HepG2 (cell line): ENCODE results near the gene SVOPL. TPM values are rescaled to one million over a fixed set of nuclear protein-coding genes. Genes with fewer than 3 reads are reported as not detected.

Source experiments
- ATAC-seq: fragments of 200-7000 bp; cut with Tn5 transposase; 3 replicates; pipeline ENCODE4 v1.9.1; 2020; ENCODE audit warnings: mild to moderate bottlenecking, moderate library complexity
- BruUV-seq: library from RNA; stranded (reverse); fragments of 400-500 nt; replicated peaks from 2 replicates; lab custom pipeline; 2021; lab: Mats Ljungman, UMichigan
- CTCF ChIA-PET: fragments of 300-600 bp; formaldehyde crosslinking; extraction: SDS; loops from one replicate; lab custom pipeline; 2021; ENCODE audit warnings: low total read pairs, inconsistent platforms, low intra/inter-chr PET ratio; lab: Yijun Ruan, JAX
- POLR2A ChIA-PET: fragments of 350-600 bp; sonication (Branson Sonifier 250); formaldehyde crosslinking; loops from one replicate; lab custom pipeline; 2020; ENCODE audit warnings: antibody characterized with exemption, inconsistent platforms; lab: Yijun Ruan, JAX
- DNase-seq: peaks from one replicate; pipeline ENCODE4 v3.0.0-alpha.2; 2015; ENCODE audit warnings: low spot score
- FAIRE-seq: peaks from 3 replicates; lab custom pipeline; 2011; peaks lifted over from hg19 to GRCh38; lab: Jason Lieb, UNC
- H2AFZ ChIP-seq: one replicate; pipeline ENCODE4 v1.6.1; 2011; ENCODE audit warnings: low read length, inconsistent platforms
- H3K27ac ChIP-seq: fragments of 300-600 bp; 3 replicates; pipeline ENCODE4 v1.8.0; 2011; ENCODE audit warnings: mixed run types, mild to moderate bottlenecking, mixed read lengths, low read length, inconsistent platforms; ENCODE audit not compliant: insufficient read depth; ENCODE audit errors: extremely low read length
- H3K27me3 ChIP-seq, 2 experiments: fragments of 200-600 bp in 1 of 2; 2 replicates in 1 of 2; 3 replicates in 1 of 2; pipeline versions ENCODE4 v1.6.0 to v1.8.0; 2011; ENCODE audit warnings: low read length in 2 of 2, mild to moderate bottlenecking in 2 of 2, moderate library complexity in 2 of 2, inconsistent platforms in 1 of 2; ENCODE audit not compliant: insufficient read depth in 2 of 2, control insufficient read depth in 1 of 2
- H3K36me3 ChIP-seq, 2 experiments: fragments of 200-600 bp in 1 of 2; replicated peaks in 1 of 2; 2 replicates in 1 of 2; 3 replicates in 1 of 2; pipeline versions ENCODE4 v1.5.1 to v1.8.0; 2011; ENCODE audit warnings: low read length in 2 of 2, inconsistent platforms in 1 of 2; ENCODE audit not compliant: insufficient read depth in 2 of 2, control insufficient read depth in 1 of 2
- H3K4me1 ChIP-seq: 2 replicates; pipeline ENCODE4 v1.5.1; 2012; ENCODE audit warnings: low read length, inconsistent platforms; ENCODE audit not compliant: insufficient read depth
- H3K4me2 ChIP-seq: 2 replicates; pipeline ENCODE4 v1.6.0; 2011; ENCODE audit warnings: low read depth, low read length, inconsistent platforms
- H3K4me3 ChIP-seq, 3 experiments: fragments of 200-600 bp in 1 of 3; sonication (generic), shearing (Covaris generic) in 1 of 3; replicated peaks in 1 of 3; 2 replicates each; pipeline ENCODE4 v1.5.1; 2011 to 2016; ENCODE audit warnings: low read length in 3 of 3, inconsistent platforms in 2 of 3, low read depth in 2 of 3, mild to moderate bottlenecking in 2 of 3, control low read depth in 1 of 3, mixed read lengths in 1 of 3; ENCODE audit not compliant: insufficient read depth in 1 of 3
- H3K79me2 ChIP-seq: one replicate; pipeline ENCODE4 v1.6.1; 2011; ENCODE audit warnings: low read length, inconsistent platforms; ENCODE audit not compliant: insufficient read depth
- H3K9ac ChIP-seq: 2 replicates; pipeline ENCODE4 v1.6.0; 2011; ENCODE audit warnings: mild to moderate bottlenecking, low read depth, low read length, inconsistent platforms; ENCODE audit not compliant: insufficient read depth
- H3K9me3 ChIP-seq: 2 replicates; pipeline ENCODE4 v1.5.1; 2012; ENCODE audit warnings: mild to moderate bottlenecking, low read length
- H4K20me1 ChIP-seq: 2 replicates; pipeline ENCODE4 v1.6.0; 2011; ENCODE audit warnings: inconsistent platforms, mild to moderate bottlenecking, low read length, moderate library complexity; ENCODE audit not compliant: insufficient read depth
- AGO2 ChIP-seq: fragments of 200-400 bp; formaldehyde crosslinking; optimal IDR thresholded peaks from 2 replicates; pipeline ENCODE3; 2017; ENCODE audit warnings: mild to moderate bottlenecking, low read depth, low read length, moderate library complexity
- RBM22 ChIP-seq: fragments of 200-400 bp; formaldehyde crosslinking; optimal IDR thresholded peaks from 2 replicates; pipeline ENCODE3; 2017; ENCODE audit warnings: mild to moderate bottlenecking, low read length, moderate library complexity
- SOX13 ChIP-seq, 3 experiments: fragments of 450-650 bp in 1 of 3; sonication (generic) in 1 of 3; formaldehyde crosslinking in 1 of 3; IDR thresholded peaks in 2 of 3; conservative IDR thresholded peaks in 1 of 3; 2 replicates each; pipeline versions ENCODE4 v1.5.0 to v1.6.1; 2016 to 2020; ENCODE audit warnings: antibody characterized with exemption in 1 of 3, mild to moderate bottlenecking in 1 of 3, missing compliant biosample characterization in 1 of 3, missing genetic modification reagents in 1 of 3, moderate library complexity in 1 of 3
- THAP9 ChIP-seq: sonication (generic); formaldehyde crosslinking; IDR thresholded peaks from 2 replicates; pipeline ENCODE4; 2020; ENCODE audit warnings: missing genetic modification reagents, mild to moderate bottlenecking, borderline replicate concordance
- TSC22D2 ChIP-seq: sonication (generic); formaldehyde crosslinking; IDR thresholded peaks from 2 replicates; pipeline ENCODE4 v1.5.1; 2020; ENCODE audit warnings: missing genetic modification reagents, mild to moderate bottlenecking, borderline replicate concordance
- ZNF264 ChIP-seq: sonication (generic); formaldehyde crosslinking; IDR thresholded peaks from 2 replicates; pipeline ENCODE4 v1.4.0; 2020; ENCODE audit warnings: missing genetic modification reagents
- ZNF75D ChIP-seq: sonication (generic); formaldehyde crosslinking; IDR thresholded peaks from 2 replicates; pipeline ENCODE4 v1.8.1; 2023; ENCODE audit warnings: missing genetic modification reagents, mild to moderate bottlenecking, borderline replicate concordance
- WGBS: methylation state at CpG from one replicate; pipeline ENCODE4 v1.1.6; 2017; ENCODE audit warnings: low lambda C conversion rate; 5-methylcytosine and 5-hydroxymethylcytosine counted together
- in situ Hi-C: cut with HindIII; loops from 2 replicates; pipeline ENCODE4 v1.10.0; 2017; ENCODE audit warnings: low pct_unique_long_range_greater_than_20kb; ENCODE audit not compliant: extremely low pct_ligation_motif_present
- intact Hi-C: fragments of 100-400 bp; cut with micrococcal nuclease; formaldehyde crosslinking; loops from one replicate; pipeline ENCODE4 v1.10.0; 2022; ENCODE audit not compliant: unreplicated experiment
- polyA plus RNA-seq, 8 experiments: library from polyadenylated mRNA; depleted of rRNA in 3 of 8; stranded (reverse) in 7 of 8; unstranded in 1 of 8; fragments of >200 nt; fragmentation: Illumina TruSeq in 4 of 8; extraction: Trizol in 4 of 8; gene quantifications; 2 replicates each; pipeline versions ENCODE4 v1.2.1 to v1.2.3, GENCODE V29; 2011 to 2016; ENCODE audit warnings: low read depth in 4 of 8, missing spikeins in 1 of 8, mixed read lengths in 1 of 8; ENCODE audit not compliant: insufficient read depth in 1 of 8
- total RNA-seq, 5 experiments: library from RNA; depleted of rRNA; stranded (reverse); fragments of >200 nt; fragmentation: Illumina TruSeq; extraction: Trizol; gene quantifications; 2 replicates each; pipeline ENCODE4 v1.2.3, GENCODE V29; 2016; ENCODE audit warnings: low read depth in 1 of 5
- TF ChIP-seq, protein P1 (sequence below): fragments of 450-650 bp; IDR thresholded peaks from 2 replicates; pipeline ENCODE4 v1.6.1; 2017; ENCODE audit warnings: mild to moderate bottlenecking
- TF ChIP-seq, protein P2 (sequence below): sonication (generic); formaldehyde crosslinking; IDR thresholded peaks from 2 replicates; pipeline ENCODE4 v1.4.0; 2020; ENCODE audit warnings: missing genetic modification reagents

Gene SVOPL
- total and polyA plus RNA-seq, 2 of the 13 experiments (the other 11 are each of a cell fraction or from before 2014, with no cell fraction given): not detected

DNA sequence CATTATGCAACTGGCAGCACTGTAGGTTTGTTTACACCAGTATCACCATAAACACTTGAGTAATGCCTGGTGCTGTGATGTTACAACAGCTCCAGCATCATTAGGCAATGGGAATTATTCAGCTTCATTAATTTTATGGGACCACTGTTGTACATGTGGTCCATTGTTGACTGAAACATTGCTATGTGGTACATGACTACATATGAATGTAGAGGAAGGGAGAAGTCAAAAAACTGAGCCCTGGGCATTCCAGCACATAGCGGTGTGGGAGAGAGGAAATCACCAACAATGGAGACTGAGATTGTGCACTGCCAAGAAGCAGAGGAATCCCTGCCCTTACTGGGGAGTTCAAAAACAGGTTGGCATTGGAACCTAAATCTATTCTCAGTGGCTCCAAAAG is 152.1 kb downstream of the SVOPL start:
- Histone ChIP-seq H4K20me1 (no peaks in the 10 kb centered on the region; the same call in none of the 2 replicates), H3K4me3 (no peak overlapping the region), H3K27me3 (no peaks in the 10 kb centered on the region), H2AFZ (no peak overlapping the region), H3K4me2 (no peak overlapping the region), H3K27ac (peak overlapping the region; percentile 28), H3K9ac (no peak overlapping the region), H3K36me3 (peaks cover 24 to 88% of the 10 kb centered on the region in 2 experiments), H3K9me3 (no peaks in the 10 kb centered on the region), H3K79me2 (peaks cover 24% of the 10 kb centered on the region), H3K4me1 (0 out of 2 replicates have a peak, but pooled peaks cover 13% of the 10 kb centered on the region)
- TF ChIP-seq RBM22 (peak; percentile 93), ZNF264 (no peak), ZNF75D (no peak)
- 100% methylated on average over 1 of the region's 1 CpG for WGBS
- DNase-seq: no peak
- no TSS peak for BruUV-seq
- FAIRE-seq: no peak
- ChIA-PET POLR2A (no interaction called here), CTCF (no interaction called here)
- in situ Hi-C loops (no loop called here), intact Hi-C loops (no loop called here)
- no peak; the same call in 2 of the 3 replicates for ATAC-seq

GRCh38 chr7:138546829-138547228 is 154.3 kb downstream of the SVOPL start:
- Histone ChIP-seq H3K9me3 (no peaks in the 10 kb centered on the region), H3K36me3 (peaks cover 18 to 86% of the 10 kb centered on the region in 2 experiments), H3K27ac (no peak overlapping the region), H2AFZ (no peak overlapping the region), H3K9ac (no peak overlapping the region), H4K20me1 (no peaks in the 10 kb centered on the region; the same call in none of the 2 replicates), H3K79me2 (peaks cover 30% of the 10 kb centered on the region), H3K4me3 (no peak overlapping the region), H3K4me2 (no peak overlapping the region), H3K4me1 (0 out of 2 replicates have a peak, but pooled peaks cover 13% of the 10 kb centered on the region), H3K27me3 (no peaks in the 10 kb centered on the region)
- intact Hi-C loops (no loop called here), in situ Hi-C loops (no loop called here)
- DNase-seq (no peak), FAIRE-seq (no peak), ATAC-seq (no peak)
- ChIA-PET CTCF (no interaction called here), POLR2A (no interaction called here)
- 93% methylated on average over 2 of the region's 2 CpGs for WGBS
- no TSS peak for BruUV-seq
- TF ChIP-seq, protein P1, sequence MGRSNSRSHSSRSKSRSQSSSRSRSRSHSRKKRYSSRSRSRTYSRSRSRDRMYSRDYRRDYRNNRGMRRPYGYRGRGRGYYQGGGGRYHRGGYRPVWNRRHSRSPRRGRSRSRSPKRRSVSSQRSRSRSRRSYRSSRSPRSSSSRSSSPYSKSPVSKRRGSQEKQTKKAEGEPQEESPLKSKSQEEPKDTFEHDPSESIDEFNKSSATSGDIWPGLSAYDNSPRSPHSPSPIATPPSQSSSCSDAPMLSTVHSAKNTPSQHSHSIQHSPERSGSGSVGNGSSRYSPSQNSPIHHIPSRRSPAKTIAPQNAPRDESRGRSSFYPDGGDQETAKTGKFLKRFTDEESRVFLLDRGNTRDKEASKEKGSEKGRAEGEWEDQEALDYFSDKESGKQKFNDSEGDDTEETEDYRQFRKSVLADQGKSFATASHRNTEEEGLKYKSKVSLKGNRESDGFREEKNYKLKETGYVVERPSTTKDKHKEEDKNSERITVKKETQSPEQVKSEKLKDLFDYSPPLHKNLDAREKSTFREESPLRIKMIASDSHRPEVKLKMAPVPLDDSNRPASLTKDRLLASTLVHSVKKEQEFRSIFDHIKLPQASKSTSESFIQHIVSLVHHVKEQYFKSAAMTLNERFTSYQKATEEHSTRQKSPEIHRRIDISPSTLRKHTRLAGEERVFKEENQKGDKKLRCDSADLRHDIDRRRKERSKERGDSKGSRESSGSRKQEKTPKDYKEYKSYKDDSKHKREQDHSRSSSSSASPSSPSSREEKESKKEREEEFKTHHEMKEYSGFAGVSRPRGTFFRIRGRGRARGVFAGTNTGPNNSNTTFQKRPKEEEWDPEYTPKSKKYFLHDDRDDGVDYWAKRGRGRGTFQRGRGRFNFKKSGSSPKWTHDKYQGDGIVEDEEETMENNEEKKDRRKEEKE: no peak
- TF ChIP-seq THAP9 (CRISPR knock-in tag) (no peak), SOX13 (IDR thresholded peaks at IDR 0.05) (no peak), SOX13 (CRISPR knock-in tag; conservative IDR thresholded peaks at IDR 0.05 in 1 of 2, IDR thresholded peaks at IDR 0.05 in 1 of 2) (no peak), TSC22D2 (no peak), RBM22 (peak; percentile 37), AGO2 (peak; percentile 66)
- TF ChIP-seq, protein P2, sequence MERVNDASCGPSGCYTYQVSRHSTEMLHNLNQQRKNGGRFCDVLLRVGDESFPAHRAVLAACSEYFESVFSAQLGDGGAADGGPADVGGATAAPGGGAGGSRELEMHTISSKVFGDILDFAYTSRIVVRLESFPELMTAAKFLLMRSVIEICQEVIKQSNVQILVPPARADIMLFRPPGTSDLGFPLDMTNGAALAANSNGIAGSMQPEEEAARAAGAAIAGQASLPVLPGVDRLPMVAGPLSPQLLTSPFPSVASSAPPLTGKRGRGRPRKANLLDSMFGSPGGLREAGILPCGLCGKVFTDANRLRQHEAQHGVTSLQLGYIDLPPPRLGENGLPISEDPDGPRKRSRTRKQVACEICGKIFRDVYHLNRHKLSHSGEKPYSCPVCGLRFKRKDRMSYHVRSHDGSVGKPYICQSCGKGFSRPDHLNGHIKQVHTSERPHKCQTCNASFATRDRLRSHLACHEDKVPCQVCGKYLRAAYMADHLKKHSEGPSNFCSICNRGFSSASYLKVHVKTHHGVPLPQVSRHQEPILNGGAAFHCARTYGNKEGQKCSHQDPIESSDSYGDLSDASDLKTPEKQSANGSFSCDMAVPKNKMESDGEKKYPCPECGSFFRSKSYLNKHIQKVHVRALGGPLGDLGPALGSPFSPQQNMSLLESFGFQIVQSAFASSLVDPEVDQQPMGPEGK (CRISPR knock-in tag): no peak
